Measurements from ENCODE around the gene IL37. TPM values are rescaled to one million over a fixed set of nuclear protein-coding genes. Genes with fewer than 3 reads are reported as not detected.
A peak's percentile ranks its signal among the peaks of the same experiment; 100 is the strongest.

Gene IL37
- total RNA-seq, 1 experiment from 2014 or later, result not detected

DNA sequence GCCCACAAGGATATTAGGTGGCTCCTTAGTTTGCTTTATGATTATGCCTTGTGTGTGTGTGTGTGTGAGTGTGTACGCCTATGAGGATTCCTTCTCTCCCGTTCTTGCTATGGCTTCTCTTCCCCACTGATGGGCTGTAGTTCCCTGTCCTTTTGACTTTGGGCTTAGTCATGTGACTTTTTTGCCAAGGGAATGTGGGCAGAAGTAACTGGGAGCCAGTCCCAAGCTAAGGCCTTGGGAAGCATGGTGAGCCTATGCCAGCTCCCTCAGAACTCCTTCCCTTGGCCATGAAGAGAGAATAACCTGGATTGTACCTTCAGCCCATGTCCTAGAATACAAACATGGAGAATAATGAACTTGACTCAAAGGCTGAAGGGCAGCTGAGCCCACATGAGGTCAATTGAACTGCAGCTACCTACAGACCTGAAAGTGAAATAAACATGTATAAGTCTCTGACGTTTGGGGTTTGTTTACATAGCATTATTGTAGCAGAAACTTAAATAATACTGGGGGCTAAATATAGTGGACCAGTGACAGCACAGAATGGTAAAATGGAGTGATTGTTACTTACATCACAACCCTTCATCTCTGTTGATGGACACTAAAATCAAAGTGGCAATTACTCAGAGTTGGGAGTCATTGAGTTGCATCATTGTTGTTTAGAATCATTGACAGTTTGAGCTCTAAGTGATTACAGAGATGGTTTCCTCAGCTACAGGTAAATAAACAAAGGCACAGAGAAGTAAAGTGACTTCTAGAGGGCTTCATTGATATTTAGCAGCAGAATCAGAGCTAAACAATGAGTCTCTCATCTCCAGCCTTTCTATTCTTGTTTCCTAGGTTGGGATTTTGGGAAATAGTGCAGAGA lies 51.6 kb downstream of the IL37 start:
- Histone ChIP-seq H4K20me1 (ENCODE audit: control insufficient read depth, insufficient read depth, insufficient read length) (no peaks in the 10 kb centered on the region), H3K4me1 (ENCODE audit: insufficient read depth, low read length) (no peaks in the 10 kb centered on the region), H3K9ac (ENCODE audit: extremely low read depth, insufficient read length, low read length) (no peak overlapping the region), H4K91ac (ENCODE audit: insufficient read length, low read depth, low read length) (no peak overlapping the region), H3K56ac (ENCODE audit: insufficient read length, low read depth, low read length) (no peak overlapping the region), H3K23ac (ENCODE audit: insufficient read length, low read depth, low read length) (no peak overlapping the region), H4K5ac (ENCODE audit: insufficient read length, low read depth, low read length) (no peak overlapping the region), H2BK5ac (ENCODE audit: insufficient read length, low read length) (no peak overlapping the region), H3T11ph (ENCODE audit: low read length) (no peak overlapping the region), H3K23me2 (ENCODE audit: insufficient read length, low read depth, low read length, poor library complexity, severe bottlenecking) (no peaks in the 10 kb centered on the region), H2AFZ (ENCODE audit: low read length) (no peak overlapping the region), H3K79me2 (ENCODE audit: insufficient read depth, low read length) (no peaks in the 10 kb centered on the region), H3K27ac (ENCODE audit: insufficient read length, low read depth, low read length) (no peak overlapping the region), H2BK15ac (ENCODE audit: low read depth, low read length) (no peak overlapping the region), H3K14ac (ENCODE audit: insufficient read depth, low read length) (no peak overlapping the region; the same call in 1 of the 2 replicates), H4K8ac (replicated peaks; ENCODE audit: insufficient read length, low read depth, low read length) (no peak overlapping the region), H3K18ac (ENCODE audit: insufficient read length, low read depth, low read length) (no peak overlapping the region), H3K27me3 (ENCODE audit: insufficient read depth, low read length) (no peaks in the 10 kb centered on the region), H3K9me3 (ENCODE audit: control insufficient read depth, low read depth, low read length) (no peaks in the 10 kb centered on the region), H2AK5ac (ENCODE audit: insufficient read length, low read length) (no peak overlapping the region), H2BK20ac (ENCODE audit: low read depth, low read length, poor library complexity, severe bottlenecking) (no peak overlapping the region), H2BK12ac (ENCODE audit: insufficient read length, low read depth, low read length) (no peak overlapping the region), H3K4ac (ENCODE audit: low read depth, low read length) (no peak overlapping the region), H2BK120ac (ENCODE audit: low read depth, low read length, poor library complexity, severe bottlenecking) (no peak overlapping the region), H3K4me2 (ENCODE audit: insufficient read depth, insufficient read length, low read length) (no peak overlapping the region), H3K79me1 (ENCODE audit: insufficient read depth, low read depth, low read length, poor library complexity, severe bottlenecking) (no peaks in the 10 kb centered on the region)
- DNase-seq, result no peak
- H3K4me1 Mint-ChIP-seq, result no peaks in the 10 kb centered on the region
- H3K9me3 Mint-ChIP-seq, result no peaks in the 10 kb centered on the region
- H3K27me3 Mint-ChIP-seq (ENCODE audit: low read depth), result peaks cover 3% of the 10 kb centered on the region; the same call in 1 of the 2 replicates
- TF ChIP-seq, protein P1, sequence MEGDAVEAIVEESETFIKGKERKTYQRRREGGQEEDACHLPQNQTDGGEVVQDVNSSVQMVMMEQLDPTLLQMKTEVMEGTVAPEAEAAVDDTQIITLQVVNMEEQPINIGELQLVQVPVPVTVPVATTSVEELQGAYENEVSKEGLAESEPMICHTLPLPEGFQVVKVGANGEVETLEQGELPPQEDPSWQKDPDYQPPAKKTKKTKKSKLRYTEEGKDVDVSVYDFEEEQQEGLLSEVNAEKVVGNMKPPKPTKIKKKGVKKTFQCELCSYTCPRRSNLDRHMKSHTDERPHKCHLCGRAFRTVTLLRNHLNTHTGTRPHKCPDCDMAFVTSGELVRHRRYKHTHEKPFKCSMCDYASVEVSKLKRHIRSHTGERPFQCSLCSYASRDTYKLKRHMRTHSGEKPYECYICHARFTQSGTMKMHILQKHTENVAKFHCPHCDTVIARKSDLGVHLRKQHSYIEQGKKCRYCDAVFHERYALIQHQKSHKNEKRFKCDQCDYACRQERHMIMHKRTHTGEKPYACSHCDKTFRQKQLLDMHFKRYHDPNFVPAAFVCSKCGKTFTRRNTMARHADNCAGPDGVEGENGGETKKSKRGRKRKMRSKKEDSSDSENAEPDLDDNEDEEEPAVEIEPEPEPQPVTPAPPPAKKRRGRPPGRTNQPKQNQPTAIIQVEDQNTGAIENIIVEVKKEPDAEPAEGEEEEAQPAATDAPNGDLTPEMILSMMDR (conservative IDR thresholded peaks at IDR 0.05), result no peak
- no CpG with 5 or more reads among the region's 3 CpGs for WGBS (ENCODE audit: extremely low coverage, insufficient read length, low lambda C conversion rate)
- no peaks in the 10 kb centered on the region for H3K36me3 Mint-ChIP-seq (ENCODE audit: insufficient read depth in 1 of 3, low read depth in 3 of 3)
- no peak overlapping the region for H3K4me3 Mint-ChIP-seq
- H3K27ac Mint-ChIP-seq, result peak overlapping the region in 1 of 3 experiments; percentile 80; a peak in 1 of 7 replicates

Measured in H9 (cell line).